Panc1 (cell line): ENCODE data around the gene EFL1.

Source experiments
- POLR2AphosphoS5 ChIP-seq: IDR thresholded peaks from 2 replicates; pipeline ENCODE4 v1.6.1; 2012; ENCODE audit warnings: mild to moderate bottlenecking, low read depth, low read length, moderate library complexity
- TCF7L2 ChIP-seq: IDR thresholded peaks from 2 replicates; pipeline ENCODE4 v1.6.1; 2011; ENCODE audit warnings: mild to moderate bottlenecking, low read depth, low read length, inconsistent platforms
- TF ChIP-seq, protein P1 (sequence below): fragments of 450-650 bp; IDR thresholded peaks from 2 replicates; pipeline ENCODE4 v1.5.1; 2017; ENCODE audit warnings: mild to moderate bottlenecking
- TF ChIP-seq, protein P2 (sequence below), 2 experiments: IDR thresholded peaks; 2 replicates each; pipeline ENCODE4 v1.6.1; 2011 to 2012; ENCODE audit warnings: low read depth in 2 of 2, control low read depth in 1 of 2, low read length in 1 of 2, mild to moderate bottlenecking in 1 of 2, moderate library complexity in 1 of 2; ENCODE audit not compliant: insufficient read depth in 1 of 2

DNA sequence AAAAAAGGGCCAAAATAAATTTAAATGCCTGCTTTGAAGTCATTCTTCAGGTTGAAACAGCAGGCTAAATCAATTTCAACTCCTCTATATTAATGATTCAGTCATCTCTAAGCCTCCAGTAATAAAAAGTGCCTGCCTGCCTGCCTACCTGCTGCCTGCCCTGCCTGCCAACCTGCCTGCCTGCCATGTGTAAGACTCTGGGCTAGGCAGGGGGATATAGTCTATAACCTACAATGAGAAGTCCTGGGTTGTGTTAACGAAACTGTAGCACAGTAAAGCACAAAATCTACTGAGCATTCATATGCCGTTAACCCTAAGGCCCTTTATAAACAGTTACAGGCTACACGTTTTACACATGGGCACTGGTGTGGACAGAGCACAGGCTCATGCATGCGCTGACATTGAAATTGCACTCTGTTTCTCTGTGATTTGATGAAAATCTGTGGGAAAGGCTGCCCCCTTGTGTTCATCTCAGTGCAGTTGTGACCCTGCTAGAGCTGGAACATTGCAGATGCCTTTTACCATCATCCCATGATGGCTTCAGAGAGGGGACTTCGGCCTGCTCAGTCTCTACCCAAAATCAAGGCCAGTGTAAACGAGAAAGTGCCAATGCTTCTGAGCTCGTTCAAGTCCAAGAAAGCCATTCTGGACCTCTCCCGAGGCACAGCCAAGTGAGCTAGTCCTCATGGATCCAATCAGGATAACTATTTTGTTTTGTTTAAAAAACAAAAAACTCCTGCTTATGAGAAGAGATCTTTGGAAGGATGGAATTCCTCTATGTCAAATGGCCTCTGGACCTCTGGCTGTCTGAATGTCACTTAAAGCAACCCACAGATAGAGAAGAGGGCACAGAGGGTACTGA lies 64.6 kb downstream of the EFL1 start:
- TF ChIP-seq, protein P1, sequence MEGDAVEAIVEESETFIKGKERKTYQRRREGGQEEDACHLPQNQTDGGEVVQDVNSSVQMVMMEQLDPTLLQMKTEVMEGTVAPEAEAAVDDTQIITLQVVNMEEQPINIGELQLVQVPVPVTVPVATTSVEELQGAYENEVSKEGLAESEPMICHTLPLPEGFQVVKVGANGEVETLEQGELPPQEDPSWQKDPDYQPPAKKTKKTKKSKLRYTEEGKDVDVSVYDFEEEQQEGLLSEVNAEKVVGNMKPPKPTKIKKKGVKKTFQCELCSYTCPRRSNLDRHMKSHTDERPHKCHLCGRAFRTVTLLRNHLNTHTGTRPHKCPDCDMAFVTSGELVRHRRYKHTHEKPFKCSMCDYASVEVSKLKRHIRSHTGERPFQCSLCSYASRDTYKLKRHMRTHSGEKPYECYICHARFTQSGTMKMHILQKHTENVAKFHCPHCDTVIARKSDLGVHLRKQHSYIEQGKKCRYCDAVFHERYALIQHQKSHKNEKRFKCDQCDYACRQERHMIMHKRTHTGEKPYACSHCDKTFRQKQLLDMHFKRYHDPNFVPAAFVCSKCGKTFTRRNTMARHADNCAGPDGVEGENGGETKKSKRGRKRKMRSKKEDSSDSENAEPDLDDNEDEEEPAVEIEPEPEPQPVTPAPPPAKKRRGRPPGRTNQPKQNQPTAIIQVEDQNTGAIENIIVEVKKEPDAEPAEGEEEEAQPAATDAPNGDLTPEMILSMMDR, result peak; percentile 86
- TF ChIP-seq TCF7L2, result no peak
- no peak for TF ChIP-seq POLR2AphosphoS5
- TF ChIP-seq, protein P2, sequence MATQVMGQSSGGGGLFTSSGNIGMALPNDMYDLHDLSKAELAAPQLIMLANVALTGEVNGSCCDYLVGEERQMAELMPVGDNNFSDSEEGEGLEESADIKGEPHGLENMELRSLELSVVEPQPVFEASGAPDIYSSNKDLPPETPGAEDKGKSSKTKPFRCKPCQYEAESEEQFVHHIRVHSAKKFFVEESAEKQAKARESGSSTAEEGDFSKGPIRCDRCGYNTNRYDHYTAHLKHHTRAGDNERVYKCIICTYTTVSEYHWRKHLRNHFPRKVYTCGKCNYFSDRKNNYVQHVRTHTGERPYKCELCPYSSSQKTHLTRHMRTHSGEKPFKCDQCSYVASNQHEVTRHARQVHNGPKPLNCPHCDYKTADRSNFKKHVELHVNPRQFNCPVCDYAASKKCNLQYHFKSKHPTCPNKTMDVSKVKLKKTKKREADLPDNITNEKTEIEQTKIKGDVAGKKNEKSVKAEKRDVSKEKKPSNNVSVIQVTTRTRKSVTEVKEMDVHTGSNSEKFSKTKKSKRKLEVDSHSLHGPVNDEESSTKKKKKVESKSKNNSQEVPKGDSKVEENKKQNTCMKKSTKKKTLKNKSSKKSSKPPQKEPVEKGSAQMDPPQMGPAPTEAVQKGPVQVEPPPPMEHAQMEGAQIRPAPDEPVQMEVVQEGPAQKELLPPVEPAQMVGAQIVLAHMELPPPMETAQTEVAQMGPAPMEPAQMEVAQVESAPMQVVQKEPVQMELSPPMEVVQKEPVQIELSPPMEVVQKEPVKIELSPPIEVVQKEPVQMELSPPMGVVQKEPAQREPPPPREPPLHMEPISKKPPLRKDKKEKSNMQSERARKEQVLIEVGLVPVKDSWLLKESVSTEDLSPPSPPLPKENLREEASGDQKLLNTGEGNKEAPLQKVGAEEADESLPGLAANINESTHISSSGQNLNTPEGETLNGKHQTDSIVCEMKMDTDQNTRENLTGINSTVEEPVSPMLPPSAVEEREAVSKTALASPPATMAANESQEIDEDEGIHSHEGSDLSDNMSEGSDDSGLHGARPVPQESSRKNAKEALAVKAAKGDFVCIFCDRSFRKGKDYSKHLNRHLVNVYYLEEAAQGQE (IDR thresholded peaks at IDR 0.05; ENCODE audit: insufficient read depth in 1 of 2, low read depth in 2 of 2, low read length in 1 of 2), result no peak
